Measurements from ENCODE around the gene TRIM24. TPM values are rescaled to one million over a fixed set of nuclear protein-coding genes. Genes with fewer than 3 reads are reported as not detected.
"Not testable (repeated sequence)": the region's sequence is repeated elsewhere in the genome, so short reads cannot be mapped to it uniquely, and the experiment has no call there.

TRIM24 gene
- total and polyA plus RNA-seq, 7 experiments from 2014 or later, result 8.1 to 19.3 (median 17.7) TPM

- H3K4me3 Mint-ChIP-seq, result peak overlapping the region; percentile 78 to 96 (median 87)
- peak overlapping the region; percentile 0 to 83 (median 61) for H3K27ac Mint-ChIP-seq
- ChIA-PET POLR2A (interaction anchor here (0.6 kb wide), 1 partner anchor 21 kb away, joined by 3 read pairs; no protein-coding TSS in a partner anchor), CTCF (interaction anchor here (0.8 kb wide), 1 partner anchor 279 kb away, joined by 4 read pairs; no protein-coding TSS in a partner anchor)
- intact Hi-C loops (cut with micrococcal nuclease), result loop anchor here (1.0 to 10.0 kb wide), 25 partner anchors 15 to 1945 kb away; partner anchors contain the start of genes CREB3L2 (in 2 of the 2), FMC1 (in 2 of the 2), LUC7L2 (in 2 of the 2) and KIAA1549 (in 1 of the 2)
- Histone ChIP-seq H3K4me3 (ENCODE audit: low read length) (peak overlapping the region; percentile 35), H3K27me3 (ENCODE audit: control insufficient read depth in 2 of 2, insufficient read depth in 2 of 2, low read length in 2 of 2) (no peaks in the 10 kb centered on the region), H3K27ac (ENCODE audit: low read depth, low read length) (peak overlapping the region; percentile 34), H3K9me3 (ENCODE audit: control insufficient read depth in 2 of 3, low read length in 3 of 3) (no peaks in the 10 kb centered on the region), H3K4me1 (ENCODE audit: control insufficient read depth in 2 of 2, insufficient read depth in 2 of 2, low read length in 2 of 2) (peaks cover 6 to 9% of the 10 kb centered on the region in 2 donors), H3K36me3 (ENCODE audit: control insufficient read depth in 2 of 3, insufficient read depth in 3 of 3, low read length in 3 of 3) (no peaks in the 10 kb centered on the region)
- peaks cover 14 to 38% (median 31%) of the 10 kb centered on the region in 7 donors for H3K4me1 Mint-ChIP-seq
- peaks cover 0 to 6% (median 5%) of the 10 kb centered on the region in 5 donors for H3K36me3 Mint-ChIP-seq
- ATAC-seq, result peak; percentile 92
- H3K9me3 Mint-ChIP-seq, result no peaks in the 10 kb centered on the region
- DNase-seq, result peak; percentile 95 to 99 (median 98)
- peaks cover 0 to 2% (median 0%) of the 10 kb centered on the region in 5 donors for H3K27me3 Mint-ChIP-seq
Observed at GRCh38 chr7:138459413-138460175, 465 bp upstream of the TRIM24 start.

- CTCF ChIA-PET, result no interaction called here
- no peaks in the 10 kb centered on the region for H3K9me3 Mint-ChIP-seq
- H3K27me3 Mint-ChIP-seq, result peaks cover 0 to 2% (median 0%) of the 10 kb centered on the region in 5 donors
- H3K27ac ChIP-seq (ENCODE audit: low read depth, low read length), result peak overlapping the region; percentile 90
- peak overlapping the region; percentile 61 to 96 (median 87) for H3K27ac Mint-ChIP-seq
- H3K4me3 Mint-ChIP-seq, result peak overlapping the region; percentile 84 to 98 (median 92)
- H3K4me1 ChIP-seq (ENCODE audit: control insufficient read depth in 2 of 2, insufficient read depth in 2 of 2, low read length in 2 of 2), result peaks cover 9% of the 10 kb centered on the region in 2 donors
- peaks cover 24 to 48% (median 41%) of the 10 kb centered on the region in 7 donors for H3K4me1 Mint-ChIP-seq
- no peaks in the 10 kb centered on the region for H3K27me3 ChIP-seq (ENCODE audit: control insufficient read depth in 2 of 2, insufficient read depth in 2 of 2, low read length in 2 of 2)
- POLR2A ChIA-PET, result interaction anchor here (0.5 kb wide), 1 partner anchor 257 kb away, joined by 3 read pairs; no protein-coding TSS in a partner anchor
- intact Hi-C loops (cut with micrococcal nuclease), result loop anchor here (1.0 to 10.0 kb wide), 22 partner anchors 14 to 1944 kb away; partner anchors contain the start of genes FMC1 (in 2 of the 2), LUC7L2 (in 2 of the 2), CREB3L2 (in 1 of the 2) and KIAA1549 (in 1 of the 2)
- H3K4me3 ChIP-seq (ENCODE audit: low read length), result peak overlapping the region; percentile 61
- peaks cover 0 to 6% (median 5%) of the 10 kb centered on the region in 5 donors for H3K36me3 Mint-ChIP-seq
- DNase-seq (peak; percentile 45 to 76 (median 54)), ATAC-seq (peak; percentile 3)
- H3K36me3 ChIP-seq (ENCODE audit: control insufficient read depth in 2 of 3, insufficient read depth in 3 of 3, low read length in 3 of 3), result no peaks in the 10 kb centered on the region
- H3K9me3 ChIP-seq (ENCODE audit: control insufficient read depth in 2 of 3, low read length in 3 of 3), result no peaks in the 10 kb centered on the region
Observed at GRCh38 chr7:138460649-138461607, 869 bp downstream of the TRIM24 start.

- H3K27ac ChIP-seq (ENCODE audit: low read depth, low read length); DNase-seq; H3K36me3 Mint-ChIP-seq; H3K36me3 ChIP-seq (ENCODE audit: control insufficient read depth in 2 of 3, insufficient read depth in 3 of 3, low read length in 3 of 3); H3K4me1 ChIP-seq (ENCODE audit: control insufficient read depth in 2 of 2, insufficient read depth in 2 of 2, low read length in 2 of 2); H3K9me3 ChIP-seq (ENCODE audit: control insufficient read depth in 2 of 3, low read length in 3 of 3); POLR2A ChIA-PET; H3K27me3 Mint-ChIP-seq; CTCF ChIA-PET; H3K9me3 Mint-ChIP-seq; H3K27me3 ChIP-seq (ENCODE audit: control insufficient read depth in 2 of 2, insufficient read depth in 2 of 2, low read length in 2 of 2); ATAC-seq; H3K4me3 ChIP-seq (ENCODE audit: low read length): not testable (repeated sequence)
- peak overlapping the region; percentile 37 to 79 (median 70) for H3K4me3 Mint-ChIP-seq
- peak overlapping the region in 3 of 9 donors; percentile 36 to 69 (median 36) for H3K27ac Mint-ChIP-seq
- intact Hi-C loops (cut with micrococcal nuclease), result loop anchor here (5.0 to 10.0 kb wide), 9 partner anchors 49 to 1942 kb away; partner anchors contain the start of genes PARP12 (in 1 of the 2) and RAB19 (in 1 of the 2)
- peaks cover 37 to 71% (median 59%) of the 10 kb centered on the region in 7 donors for H3K4me1 Mint-ChIP-seq
Observed at GRCh38 chr7:138463291-138463618, 3.2 kb downstream of the TRIM24 start.

DNA sequence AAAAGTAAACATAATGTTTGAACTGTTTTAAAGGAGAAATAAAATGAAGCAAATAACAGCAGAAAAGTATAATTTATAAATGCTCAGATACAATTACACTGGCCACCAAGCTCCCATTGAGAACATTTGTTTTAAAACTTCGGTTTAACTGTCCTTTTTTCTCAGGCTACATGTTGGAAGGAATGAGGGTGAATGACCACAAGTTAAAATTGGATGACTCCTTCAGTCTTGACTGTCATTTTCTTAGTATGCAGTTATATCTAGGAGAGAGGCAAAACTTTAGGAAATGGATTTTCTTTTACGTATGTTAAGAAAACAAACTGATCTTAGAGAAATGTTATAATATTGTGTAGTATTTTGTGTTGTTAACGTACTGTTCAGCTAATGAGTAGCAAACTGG, 5.0 kb downstream of the TRIM24 start:
- H3K9me3 ChIP-seq (ENCODE audit: control insufficient read depth in 2 of 3, low read length in 3 of 3), result no peaks in the 10 kb centered on the region
- H3K36me3 ChIP-seq (ENCODE audit: control insufficient read depth in 2 of 3, insufficient read depth in 3 of 3, low read length in 3 of 3), result no peaks in the 10 kb centered on the region
- no peak overlapping the region for H3K4me3 ChIP-seq (ENCODE audit: low read length)
- intact Hi-C loops (cut with micrococcal nuclease), result loop anchor here (10.0 kb wide), 3 partner anchors 90 to 1940 kb away; partner anchors contain the start of gene RAB19 (in 1 of the 2)
- CTCF ChIA-PET, result interaction anchor here (1.5 kb wide), 1 partner anchor 283 kb away, joined by 6 read pairs; no protein-coding TSS in a partner anchor
- H3K27ac ChIP-seq (ENCODE audit: low read depth, low read length), result no peak overlapping the region
- Mint-ChIP-seq H3K4me3 (peak overlapping the region in 5 of 10 donors; percentile 10 to 62 (median 38)), H3K9me3 (peaks cover 0 to 2% (median 0%) of the 10 kb centered on the region in 11 donors), H3K36me3 (peaks cover 0 to 17% (median 7%) of the 10 kb centered on the region in 5 donors), H3K27me3 (no peaks in the 10 kb centered on the region), H3K4me1 (peaks cover 32 to 82% (median 61%) of the 10 kb centered on the region in 7 donors), H3K27ac (peak overlapping the region in 1 of 9 donors; percentile 38)
- peaks cover 9 to 16% of the 10 kb centered on the region in 2 donors for H3K4me1 ChIP-seq (ENCODE audit: control insufficient read depth in 2 of 2, insufficient read depth in 2 of 2, low read length in 2 of 2)
- no peak for ATAC-seq
- POLR2A ChIA-PET, result no interaction called here
- DNase-seq, result no peak
- no peaks in the 10 kb centered on the region for H3K27me3 ChIP-seq (ENCODE audit: control insufficient read depth in 2 of 2, insufficient read depth in 2 of 2, low read length in 2 of 2)

- POLR2A ChIA-PET; H3K27ac ChIP-seq (ENCODE audit: low read depth, low read length); ATAC-seq; H3K27ac Mint-ChIP-seq; H3K27me3 ChIP-seq (ENCODE audit: control insufficient read depth in 2 of 2, insufficient read depth in 2 of 2, low read length in 2 of 2); H3K4me3 ChIP-seq (ENCODE audit: low read length); DNase-seq; H3K9me3 Mint-ChIP-seq; H3K27me3 Mint-ChIP-seq; H3K9me3 ChIP-seq (ENCODE audit: control insufficient read depth in 2 of 3, low read length in 3 of 3); H3K36me3 ChIP-seq (ENCODE audit: control insufficient read depth in 2 of 3, insufficient read depth in 3 of 3, low read length in 3 of 3): not testable (repeated sequence)
- intact Hi-C loops (cut with micrococcal nuclease), result loop anchor here (10.0 kb wide), 3 partner anchors 89 to 1939 kb away; partner anchors contain the start of gene RAB19 (in 1 of the 2)
- CTCF ChIA-PET, result interaction anchor here (0.9 to 1.5 kb wide), 3 partner anchors 154 to 282 kb away, joined by 3 to 6 read pairs (median 4); no protein-coding TSS in a partner anchor
- peaks cover 33 to 87% (median 65%) of the 10 kb centered on the region in 7 donors for H3K4me1 Mint-ChIP-seq
- peaks cover 8 to 21% of the 10 kb centered on the region in 2 donors for H3K4me1 ChIP-seq (ENCODE audit: control insufficient read depth in 2 of 2, insufficient read depth in 2 of 2, low read length in 2 of 2)
- H3K4me3 Mint-ChIP-seq, result peak overlapping the region in 1 of 10 donors; percentile 14
- peaks cover 0 to 17% (median 7%) of the 10 kb centered on the region in 5 donors for H3K36me3 Mint-ChIP-seq
Observed at GRCh38 chr7:138466069-138466756, 6.2 kb downstream of the TRIM24 start.

All from naive thymus-derived CD4-positive, alpha-beta T cell (primary cell).